ENCODE data around the gene MYH15.
"Not testable (repeated sequence)": the region's sequence is repeated elsewhere in the genome, so short reads cannot be mapped to it uniquely, and the experiment has no call there.

The MYH15 gene

DNA sequence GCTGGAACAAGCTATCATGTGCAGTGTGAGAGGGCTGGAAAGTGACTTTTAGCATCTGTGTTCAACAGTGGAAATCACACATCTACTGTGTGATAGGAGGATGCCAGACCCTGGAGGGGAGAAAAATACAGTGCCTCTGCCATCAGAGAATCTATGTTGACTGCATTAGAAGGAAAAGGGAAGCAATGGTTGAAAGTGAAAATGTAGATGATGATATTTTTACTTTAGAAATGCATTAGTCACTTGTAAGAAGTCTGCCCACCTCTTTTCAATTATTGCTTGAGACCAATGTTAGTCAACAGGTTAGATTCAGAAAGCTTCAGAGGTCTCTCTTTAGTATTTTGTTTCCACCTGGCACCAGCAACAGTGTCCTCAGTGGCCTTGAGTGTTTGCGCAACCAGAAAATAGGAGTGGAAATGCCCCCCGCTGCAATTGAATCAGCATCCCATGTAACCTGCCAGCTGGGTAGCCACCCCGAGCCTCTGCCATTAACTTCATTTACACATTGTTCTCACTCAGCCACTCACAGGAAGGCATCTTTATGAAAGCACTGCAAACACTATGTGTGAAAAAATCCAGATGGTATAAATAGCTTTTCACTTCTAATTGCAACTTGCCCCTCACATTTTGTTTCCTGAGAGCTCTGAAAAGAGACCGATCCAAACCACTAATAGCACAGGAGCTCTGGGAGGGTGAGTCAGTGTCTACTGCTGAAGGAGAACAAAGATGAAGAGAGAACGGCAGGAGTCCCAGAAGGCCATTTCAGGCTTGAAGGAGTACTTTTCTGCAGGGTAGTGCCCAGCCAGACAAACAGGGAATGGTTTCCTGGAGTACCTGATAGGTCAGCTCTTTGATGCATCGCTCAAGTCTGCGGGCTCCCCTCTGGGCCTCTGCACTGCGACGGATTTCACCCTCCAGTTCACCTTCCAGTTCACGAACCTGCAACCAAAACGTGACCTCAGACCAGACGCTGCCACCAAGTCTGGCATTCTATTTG is 122.0 kb downstream of the MYH15 start:
- no peak for DNase-seq (ENCODE audit: low read depth)

DNA sequence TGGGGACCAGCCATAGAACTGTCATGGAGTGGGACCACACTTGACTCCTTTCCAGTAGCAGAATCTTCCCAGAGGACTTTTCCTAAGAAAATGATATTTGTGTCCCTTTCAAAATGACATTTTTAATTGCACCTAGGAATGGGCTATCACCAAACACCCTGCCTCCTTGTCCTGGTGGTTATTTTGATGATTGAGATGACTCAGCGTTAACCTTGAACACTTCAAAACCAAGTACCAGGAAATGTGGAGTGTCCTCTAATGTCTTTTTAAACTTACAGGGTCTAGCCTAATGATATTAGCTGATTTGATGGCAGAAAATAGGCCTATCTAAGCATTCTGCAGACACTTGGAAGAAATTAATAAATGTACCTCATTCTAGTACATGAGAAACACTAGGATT is 123.3 kb downstream of the MYH15 start:
- no peak for DNase-seq (ENCODE audit: low read depth)

DNA sequence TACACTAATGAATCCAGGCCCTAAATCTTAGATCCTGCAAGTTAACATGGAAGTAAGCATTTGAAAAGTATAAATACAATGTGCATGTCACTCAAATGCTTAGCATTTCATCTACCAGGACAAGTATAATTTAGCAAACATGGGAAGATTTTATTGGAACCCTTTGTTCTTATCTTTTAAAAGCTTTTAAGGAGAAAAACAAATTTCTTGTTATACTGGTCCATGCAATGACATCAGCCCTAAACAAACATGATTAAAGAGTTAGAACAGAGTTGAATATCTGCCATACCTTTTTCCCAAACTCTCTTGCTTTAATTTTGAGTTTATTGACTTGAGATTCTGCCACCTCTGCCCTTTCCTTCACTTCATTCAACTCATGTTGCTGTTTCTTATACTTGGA is 127.1 kb downstream of the MYH15 start:
- no peak for DNase-seq (ENCODE audit: low read depth)

DNA sequence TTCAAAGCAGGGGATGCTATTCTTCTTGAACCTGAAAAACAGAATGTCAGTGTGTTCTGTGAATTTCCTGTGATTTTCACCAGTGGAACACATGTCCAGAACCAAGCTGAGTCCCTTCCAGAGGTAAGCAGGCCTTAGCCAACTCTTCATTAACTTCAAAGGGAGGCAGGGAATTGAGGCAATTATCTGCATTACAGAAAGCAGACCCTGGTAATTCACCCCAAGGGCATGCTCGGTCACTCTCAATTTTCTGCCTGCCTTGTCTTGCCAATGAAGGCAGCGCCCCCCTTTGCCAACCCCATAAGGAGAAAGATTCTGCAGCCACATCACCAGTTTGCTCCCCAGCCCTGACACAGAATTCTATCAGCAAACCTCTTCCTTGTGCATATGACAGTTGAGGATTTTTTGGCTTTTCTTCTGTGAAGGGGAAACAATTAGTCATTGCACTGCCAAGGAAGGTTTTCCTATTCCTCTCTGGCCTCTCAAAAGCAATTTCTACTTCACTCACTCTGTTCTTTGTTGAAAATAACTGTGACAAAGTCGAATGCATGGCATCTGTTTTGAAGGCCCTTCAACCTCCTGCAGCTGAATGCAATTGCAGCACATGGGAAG is 128.8 kb downstream of the MYH15 start:
- no peak for DNase-seq (ENCODE audit: low read depth)

DNA sequence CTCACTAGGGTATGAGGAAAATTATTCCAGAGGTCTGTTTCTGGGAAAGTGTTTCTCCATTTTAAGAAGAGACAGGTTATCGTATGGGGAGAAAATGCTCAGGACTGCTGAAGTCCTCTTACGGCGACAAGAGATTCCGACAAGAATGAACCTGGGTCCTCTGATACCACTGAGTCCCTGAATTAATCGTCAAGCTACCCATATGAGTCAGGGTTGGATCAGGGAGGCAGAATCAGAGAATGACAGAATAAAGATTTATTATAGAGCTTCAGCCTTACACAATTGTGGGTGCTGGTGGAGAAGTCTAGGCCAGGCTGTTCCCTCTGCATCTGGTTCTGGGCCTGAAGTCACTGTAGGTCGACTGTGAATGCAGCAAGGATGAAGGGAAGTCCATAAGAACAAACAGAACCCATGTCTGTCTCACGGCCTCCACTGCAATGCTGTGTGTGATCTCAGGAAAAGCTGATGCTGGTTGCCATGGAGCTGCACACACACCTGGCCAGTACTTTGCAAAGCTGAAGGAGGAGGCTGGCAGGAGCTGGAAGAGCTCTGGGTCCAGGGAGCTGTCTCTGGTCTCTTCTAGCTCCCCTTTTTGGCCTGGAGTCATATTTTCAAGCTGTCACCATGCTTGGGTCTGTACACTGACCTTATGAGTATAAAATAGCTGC is 130.1 kb downstream of the MYH15 start:
- DNase-seq (ENCODE audit: low read depth) = no peak

DNA sequence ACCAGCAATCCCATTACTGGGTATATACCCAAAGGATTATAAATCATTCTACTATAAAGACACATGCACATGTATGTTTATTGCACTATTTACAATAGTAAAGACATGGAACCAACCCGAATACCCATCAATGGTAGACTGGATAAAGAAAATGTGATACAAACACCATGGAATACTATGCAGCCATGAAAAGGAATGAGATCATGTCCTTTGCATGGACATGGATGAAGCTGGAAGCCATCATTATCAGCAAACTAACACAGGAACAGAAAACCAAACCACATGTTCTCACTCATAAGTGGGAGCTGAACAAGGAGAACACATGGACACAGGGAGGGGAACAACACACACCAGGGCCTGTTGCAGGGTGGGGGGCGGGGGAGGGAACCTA is 131.4 kb downstream of the MYH15 start:
- DNase-seq (ENCODE audit: low read depth) = not testable (repeated sequence)

DNA sequence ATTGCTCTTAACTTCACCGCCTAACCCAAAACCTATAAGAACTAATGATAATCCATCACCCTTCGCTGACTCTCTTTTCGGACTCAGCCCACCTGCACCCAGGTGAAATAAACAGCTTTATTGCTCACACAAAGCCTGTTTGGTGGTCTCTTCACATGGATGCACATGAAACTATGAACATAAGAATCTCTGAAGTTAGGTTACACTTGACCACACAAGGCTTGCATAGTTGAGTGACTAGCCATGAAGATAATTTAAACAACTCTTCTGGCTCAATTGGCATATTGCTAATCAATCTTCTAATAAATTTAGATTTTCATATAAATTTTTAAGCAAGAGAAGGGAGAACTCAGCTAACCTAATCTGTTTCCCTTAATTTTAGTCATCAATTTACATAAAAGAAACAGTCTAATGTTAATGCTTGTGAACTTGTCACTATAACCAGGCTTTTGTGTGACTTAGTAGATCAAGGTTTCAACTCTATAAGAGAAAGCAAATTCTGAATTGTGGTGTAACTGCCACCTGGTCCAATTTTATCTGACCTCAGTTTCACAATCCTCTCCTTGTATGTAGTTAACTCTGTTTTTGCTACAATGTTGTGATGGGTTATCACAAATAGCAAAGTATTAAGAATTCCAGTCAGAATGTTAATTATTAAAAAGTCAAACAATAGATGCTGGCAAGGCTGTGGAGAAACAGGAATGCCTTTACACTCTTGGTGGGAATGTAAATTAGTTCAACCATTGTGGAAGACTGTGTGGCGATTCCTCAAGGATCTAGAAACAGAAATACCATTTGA is 132.0 kb downstream of the MYH15 start:
- no peak for DNase-seq (ENCODE audit: low read depth)

DNA sequence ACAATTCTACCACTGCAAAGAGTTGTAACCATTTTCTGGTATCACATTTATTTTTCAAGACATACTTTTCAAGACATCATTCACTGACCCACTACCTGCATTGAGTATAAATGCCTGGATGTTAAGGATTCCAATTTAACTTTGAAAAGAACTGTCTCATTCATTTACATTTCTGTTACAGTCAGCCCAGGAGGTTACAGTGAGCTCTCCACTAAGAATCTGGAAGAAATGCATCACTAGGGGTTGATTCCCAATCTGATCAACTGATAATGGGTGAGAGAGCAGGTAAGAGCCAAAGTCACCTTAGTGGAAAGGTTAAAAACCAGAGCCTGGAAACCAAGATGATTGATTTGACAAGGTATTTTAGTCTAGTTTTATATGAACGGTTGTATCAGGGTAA is 133.0 kb downstream of the MYH15 start:
- no peak for DNase-seq (ENCODE audit: low read depth)

DNA sequence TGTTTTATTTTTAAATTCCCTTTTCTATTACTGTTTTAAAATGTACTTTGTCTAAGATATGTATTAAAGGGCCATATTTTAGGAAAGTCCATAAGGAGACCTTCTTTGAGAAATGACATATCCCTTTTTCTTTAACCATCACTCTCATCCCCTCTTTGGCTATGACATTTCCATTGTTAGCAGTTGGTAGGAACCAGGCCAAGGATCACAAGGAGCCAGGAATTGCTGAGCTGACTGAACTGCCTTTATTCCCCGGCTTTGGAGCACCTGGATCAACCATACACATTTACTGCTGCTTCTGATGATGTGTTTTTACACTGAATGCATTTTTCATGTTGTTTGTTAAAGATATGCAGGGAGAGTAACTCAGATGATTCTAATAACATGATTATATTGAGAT is 134.4 kb downstream of the MYH15 start:
- no peak for DNase-seq (ENCODE audit: low read depth)

DNA sequence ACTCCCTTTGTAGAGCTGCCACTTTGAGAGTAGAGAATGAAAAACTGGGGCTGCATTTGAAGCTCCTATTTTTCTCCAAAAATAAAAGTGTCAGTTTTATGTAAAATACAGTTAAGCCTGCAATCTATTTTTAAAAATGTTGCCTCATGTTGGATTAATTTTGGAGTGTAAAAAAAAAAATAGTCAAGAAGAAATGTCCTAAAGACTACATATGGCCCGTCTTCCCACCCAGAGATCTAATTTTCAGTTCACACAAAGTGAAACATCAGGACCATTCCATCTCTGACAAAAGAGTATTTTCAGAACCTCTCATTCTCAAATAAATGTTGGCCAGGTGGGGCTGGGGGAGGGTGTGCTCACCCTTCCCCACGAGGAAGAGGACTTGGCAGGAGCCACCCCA is 151.4 kb downstream of the MYH15 start:
- no peak for DNase-seq (ENCODE audit: low read depth)

DNA sequence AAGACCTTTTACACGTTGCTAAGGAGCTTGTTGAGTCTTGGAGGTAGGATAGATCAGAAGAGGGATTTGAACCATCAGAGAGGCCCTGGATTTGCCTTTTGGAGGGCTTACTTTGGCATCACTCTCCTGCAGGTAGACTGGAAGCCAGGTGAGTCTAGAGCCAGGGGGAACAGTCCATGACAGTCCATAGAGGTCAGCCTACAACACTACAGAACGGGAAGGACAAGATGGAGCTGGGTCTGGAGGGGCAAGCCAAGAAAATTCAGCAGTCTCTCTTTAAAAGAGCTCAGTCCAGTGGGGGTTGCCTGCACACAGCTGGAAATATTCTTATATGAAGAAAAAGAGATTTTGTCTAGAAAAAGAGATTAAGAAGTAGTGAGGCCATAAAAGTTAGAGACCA is 153.4 kb downstream of the MYH15 start:
- no peak for DNase-seq (ENCODE audit: low read depth)

DNA sequence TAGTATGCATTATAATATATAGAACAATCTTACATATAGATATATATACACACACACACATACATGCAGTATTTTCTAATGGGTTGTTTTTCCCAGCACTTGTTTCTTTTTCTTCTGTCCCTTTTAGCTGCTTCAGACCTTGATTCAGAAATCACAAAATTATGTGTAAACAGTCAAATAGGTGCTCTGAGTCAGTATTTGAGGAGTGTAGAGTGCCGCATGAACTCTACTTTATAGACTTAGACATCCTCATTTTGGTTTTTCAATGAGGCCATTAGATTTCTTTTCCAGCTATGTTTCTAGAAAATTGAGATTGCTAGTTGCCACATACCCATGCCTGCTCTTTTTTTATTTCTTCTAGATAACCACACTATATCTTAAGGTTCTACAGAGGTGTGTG is 155.8 kb downstream of the MYH15 start:
- DNase-seq (ENCODE audit: low read depth) = no peak

DNA sequence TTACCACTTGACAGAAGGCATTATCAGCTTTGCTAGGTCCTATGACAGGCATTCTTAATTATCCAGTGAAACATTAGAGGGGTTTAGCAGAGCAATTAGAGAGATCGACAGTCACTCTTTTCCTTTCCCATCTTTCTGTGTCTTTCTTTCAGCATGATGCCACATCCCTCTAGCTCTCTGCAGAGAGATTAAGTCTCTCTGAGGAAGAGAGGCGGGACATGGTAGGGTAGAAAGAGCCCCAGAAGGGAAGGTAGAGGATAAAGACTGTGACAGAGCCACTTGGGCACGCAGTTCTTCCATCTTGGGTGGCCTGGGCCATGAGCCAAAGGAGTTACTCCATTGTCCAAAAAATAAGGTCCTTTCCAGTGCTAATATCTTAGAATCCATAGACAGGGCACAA is 158.2 kb downstream of the MYH15 start:
- no peak for DNase-seq (ENCODE audit: low read depth)

DNA sequence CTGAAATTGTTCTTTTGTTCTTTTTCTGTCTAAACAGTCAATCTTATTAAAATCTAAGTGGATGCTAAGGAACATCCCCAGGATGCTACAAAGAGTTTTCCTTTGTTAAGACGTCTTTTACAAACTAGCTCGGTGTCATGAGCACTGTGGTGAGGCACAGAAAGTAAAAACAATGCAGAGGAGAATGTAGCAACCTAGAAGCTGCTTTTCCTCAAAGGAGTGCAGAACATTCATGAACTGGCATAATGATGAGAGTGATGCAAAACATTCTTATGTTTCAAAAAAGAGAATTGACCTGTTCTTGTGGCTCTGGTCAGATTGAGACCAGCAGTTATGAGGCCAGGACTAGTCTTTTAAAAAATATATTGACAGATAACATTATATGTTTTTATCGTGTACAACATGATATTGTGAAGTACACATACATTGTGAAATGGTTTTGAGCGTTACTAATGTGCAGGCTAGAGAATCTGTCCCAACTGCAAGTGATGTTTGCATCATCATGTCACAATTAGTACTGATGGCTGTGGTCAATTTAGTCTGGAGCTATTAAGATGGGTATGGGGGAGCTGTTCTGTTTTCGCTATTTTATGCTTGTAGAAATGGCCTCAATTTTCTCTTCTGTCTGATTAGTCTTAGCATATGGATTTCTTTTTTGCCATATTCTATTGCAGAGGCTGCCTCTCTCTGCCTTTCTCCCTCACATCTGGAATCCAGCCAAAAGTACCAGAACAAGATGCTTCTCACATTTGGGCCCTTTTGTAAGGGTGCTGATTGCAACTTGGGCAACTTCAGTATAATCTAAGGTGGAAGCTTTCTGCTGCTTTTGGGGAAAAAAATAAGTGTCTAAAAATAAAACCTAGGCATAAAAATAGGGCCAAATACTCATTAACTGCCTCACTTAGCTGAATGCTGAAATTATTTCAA is 163.8 kb downstream of the MYH15 start:
- DNase-seq (ENCODE audit: low read depth) = no peak

DNA sequence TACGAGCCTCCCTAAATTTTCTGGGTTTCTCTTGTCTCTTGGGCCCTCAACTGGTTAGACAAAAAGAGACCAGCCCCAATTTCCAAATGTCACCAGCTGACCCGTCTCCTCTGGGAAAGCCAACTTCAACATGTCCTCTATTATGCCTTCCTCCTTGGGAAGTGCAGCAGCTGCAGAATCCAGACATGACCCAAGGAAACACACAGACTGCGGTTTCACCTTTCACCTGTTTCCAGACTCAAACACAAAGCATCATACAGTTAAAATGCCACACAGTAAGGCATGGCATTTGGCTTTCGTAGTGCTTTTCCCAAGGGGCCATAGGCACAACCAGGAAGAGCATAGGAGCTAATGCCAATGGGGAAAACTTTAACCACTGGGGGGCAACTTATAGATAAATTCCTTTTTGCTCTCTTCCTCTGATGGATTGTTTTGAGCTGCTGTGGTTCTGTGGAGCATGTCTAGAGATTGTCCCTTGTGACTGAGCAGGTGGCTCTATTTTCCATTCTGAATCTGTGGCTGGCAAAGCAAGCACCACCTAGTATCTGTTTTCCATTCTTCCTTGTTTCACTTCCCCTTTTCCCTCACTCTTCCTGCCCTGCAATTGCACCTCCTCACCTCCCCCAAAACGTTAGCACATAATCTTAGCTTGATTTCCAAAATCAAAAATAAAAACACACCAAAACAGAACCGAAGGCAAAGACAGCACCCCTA is 164.7 kb downstream of the MYH15 start:
- no peak for DNase-seq (ENCODE audit: low read depth)

DNA sequence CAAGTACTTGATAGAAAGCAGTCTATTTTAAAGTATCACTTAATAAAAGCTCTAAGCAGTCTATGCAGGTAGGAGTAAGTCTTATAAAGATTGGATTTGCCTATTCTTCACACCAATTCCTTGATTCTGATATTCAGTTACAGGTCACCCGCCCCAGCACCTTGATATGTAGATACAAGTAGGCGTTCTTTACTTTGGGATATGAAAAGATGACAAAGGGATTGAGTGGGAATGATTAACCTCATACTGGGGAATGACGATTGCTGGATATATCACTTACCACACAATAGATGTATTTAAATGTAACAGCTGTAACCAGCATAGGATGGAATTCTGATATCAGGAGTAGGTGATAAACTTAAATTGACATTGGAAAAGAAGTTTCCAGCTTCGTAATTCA is 166.9 kb downstream of the MYH15 start:
- DNase-seq (ENCODE audit: low read depth) = no peak

DNA sequence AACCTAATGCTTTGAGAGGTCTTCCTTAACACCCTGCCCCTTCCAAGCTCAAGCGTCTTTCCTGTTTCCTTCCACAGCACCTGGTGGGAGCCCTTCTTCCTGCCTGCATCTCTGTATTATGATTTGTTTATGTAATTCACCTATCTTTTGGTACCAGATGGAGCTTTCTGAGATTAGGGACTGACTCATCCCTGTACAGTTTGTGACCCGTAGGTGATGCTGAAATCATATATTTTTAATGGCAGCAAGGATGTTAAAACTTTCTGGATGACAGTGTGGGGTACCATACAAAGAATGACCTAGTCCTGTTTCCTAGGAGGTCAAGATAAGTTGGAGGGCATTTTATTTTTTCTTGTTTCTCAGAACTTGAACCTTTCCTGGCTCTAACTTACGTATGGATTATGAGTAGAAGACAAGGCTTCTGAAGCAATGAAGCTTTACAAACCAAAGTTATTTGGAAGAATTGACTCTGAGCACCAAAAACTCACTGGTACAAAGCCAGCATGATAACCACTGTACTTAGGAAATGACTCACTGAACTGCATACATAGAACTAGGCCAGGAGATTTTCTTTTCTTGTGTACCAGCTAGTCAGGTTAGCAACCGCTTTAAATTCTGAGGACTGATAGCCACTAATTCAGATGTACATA is 167.4 kb downstream of the MYH15 start:
- DNase-seq (ENCODE audit: low read depth) = no peak

DNA sequence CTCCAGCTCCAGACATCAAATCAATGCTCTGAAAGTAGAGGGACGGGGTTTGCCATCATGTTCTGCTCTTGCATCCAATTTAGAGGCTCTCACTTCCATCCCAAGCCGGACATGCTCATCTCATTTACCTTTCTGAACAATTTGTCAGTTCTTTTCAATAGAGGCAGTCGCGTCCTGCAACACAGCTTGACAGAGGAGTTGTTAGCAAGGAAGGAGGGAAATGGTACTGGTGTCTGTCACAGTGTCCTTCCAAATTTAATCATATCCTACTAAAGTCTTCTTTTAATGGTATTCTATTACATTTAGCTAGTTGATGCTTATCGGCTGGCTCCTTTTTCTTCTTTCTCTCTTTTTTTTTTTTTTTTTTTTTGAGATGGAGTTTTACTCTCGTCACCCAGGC is 168.5 kb downstream of the MYH15 start:
- no peak for DNase-seq (ENCODE audit: low read depth)

DNA sequence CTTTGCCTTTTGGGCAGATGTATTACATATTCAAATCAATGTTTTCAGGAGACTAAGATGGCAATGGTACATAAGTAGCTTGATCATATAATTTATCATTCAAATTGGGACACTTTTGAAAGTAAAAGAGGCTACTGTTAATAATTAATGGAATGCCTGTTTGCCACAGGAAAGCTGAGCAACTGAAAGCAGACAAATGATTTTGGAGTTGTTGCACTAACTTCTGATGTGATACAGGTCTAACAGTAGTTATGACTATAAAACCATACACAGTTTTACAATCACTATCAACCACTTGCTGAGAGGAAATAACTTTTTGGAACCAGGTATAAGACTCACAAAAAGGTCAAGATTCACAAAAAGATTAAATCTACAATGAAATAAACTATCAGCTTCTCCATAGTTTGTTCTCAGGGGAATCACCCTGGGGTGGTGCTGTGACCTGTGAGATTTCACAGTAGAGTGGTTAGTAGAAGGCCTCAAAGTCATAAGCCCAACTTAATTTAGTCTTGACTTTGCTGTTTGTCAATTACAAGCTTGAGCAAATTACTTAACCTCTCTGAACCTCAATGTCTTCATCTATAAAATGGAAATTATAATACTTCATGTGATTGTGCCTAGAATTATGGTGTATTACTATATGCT is 171.4 kb downstream of the MYH15 start:
- no peak for DNase-seq (ENCODE audit: low read depth)

Measured in GM04503 (cell line).